Measurements from ENCODE around the gene TNKS1BP1.
"Not testable (repeated sequence)": the region's sequence is repeated elsewhere in the genome, so short reads cannot be mapped to it uniquely, and the experiment has no call there.

The TNKS1BP1 gene

DNA sequence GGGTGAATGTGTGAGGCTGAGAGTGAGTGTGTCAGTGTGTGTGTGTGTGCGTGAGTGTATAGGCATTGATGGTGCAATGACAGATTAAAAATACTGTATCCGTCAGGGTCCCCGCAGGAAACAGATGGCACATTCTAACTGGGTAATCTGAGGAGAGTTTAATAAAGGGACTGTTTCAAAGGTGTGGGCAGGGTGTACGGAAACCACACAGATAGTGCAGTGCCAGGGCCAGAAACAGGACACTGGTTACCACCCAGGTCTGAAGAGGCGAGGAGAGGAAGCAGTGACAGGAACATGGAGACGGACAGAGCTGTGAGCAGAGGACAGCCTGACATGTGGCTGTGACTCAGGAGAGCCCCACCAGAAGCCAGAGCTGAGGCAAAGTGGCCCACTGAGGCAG lies 29.9 kb upstream of the TNKS1BP1 start:
- DNase-seq = no peak

DNA sequence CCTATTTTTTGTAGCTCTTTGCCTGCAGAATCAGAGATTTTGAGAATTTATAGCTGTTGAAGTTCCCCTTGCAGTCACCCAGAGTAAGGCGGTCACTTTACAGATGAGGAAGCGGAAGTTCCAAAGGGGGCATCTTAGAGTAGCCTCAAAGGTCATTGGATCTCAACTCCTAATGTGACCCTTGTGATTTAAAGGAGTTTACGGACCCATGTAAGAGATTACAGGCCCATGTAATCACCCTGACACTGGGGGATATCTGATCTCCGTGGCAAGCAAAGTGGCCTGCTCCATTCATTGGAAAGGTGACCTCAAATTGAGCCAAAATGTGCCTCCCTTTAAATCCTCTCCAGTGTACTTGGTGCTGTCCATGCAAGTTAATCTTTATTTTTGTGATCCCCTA lies 29.1 kb upstream of the TNKS1BP1 start:
- DNase-seq = no peak

DNA sequence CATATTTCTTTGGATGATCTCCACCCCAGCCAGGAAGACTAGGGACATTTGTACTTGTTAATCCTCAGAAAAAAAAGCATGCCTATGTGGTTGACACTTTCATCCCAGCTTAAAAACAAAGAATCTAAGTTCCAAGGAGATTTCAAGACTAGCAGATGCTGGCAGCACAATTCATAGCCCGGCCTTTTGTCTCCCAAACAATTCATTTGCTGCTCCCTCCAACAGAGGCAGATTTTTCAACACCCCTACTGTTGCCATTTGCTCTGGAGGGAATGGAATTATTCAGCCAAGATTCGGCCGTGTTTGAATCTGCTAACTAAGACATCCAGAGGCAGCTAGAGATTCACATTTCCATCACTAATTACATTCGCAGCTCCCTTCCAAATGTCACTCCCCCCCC lies 28.7 kb upstream of the TNKS1BP1 start:
- no peak for DNase-seq

DNA sequence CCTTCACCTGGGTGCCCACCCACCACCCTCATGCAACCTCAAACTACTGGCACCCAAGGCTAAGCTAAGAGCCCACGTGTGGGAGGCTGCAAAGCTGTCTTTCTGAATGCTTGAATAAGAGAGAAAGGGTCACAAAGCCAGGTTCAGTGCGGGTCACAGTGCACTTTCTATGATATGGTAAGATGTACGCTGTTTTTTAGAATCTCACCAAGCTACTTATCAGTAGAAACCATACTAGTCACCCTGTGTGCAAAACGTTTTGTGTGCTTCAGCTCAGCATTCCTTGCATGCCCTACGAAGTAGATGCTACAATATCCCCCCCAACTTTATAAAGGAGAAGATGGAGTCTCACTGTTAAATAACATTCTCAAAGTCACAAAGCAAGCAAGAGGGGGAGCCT lies 28.3 kb upstream of the TNKS1BP1 start:
- no peak for DNase-seq

DNA sequence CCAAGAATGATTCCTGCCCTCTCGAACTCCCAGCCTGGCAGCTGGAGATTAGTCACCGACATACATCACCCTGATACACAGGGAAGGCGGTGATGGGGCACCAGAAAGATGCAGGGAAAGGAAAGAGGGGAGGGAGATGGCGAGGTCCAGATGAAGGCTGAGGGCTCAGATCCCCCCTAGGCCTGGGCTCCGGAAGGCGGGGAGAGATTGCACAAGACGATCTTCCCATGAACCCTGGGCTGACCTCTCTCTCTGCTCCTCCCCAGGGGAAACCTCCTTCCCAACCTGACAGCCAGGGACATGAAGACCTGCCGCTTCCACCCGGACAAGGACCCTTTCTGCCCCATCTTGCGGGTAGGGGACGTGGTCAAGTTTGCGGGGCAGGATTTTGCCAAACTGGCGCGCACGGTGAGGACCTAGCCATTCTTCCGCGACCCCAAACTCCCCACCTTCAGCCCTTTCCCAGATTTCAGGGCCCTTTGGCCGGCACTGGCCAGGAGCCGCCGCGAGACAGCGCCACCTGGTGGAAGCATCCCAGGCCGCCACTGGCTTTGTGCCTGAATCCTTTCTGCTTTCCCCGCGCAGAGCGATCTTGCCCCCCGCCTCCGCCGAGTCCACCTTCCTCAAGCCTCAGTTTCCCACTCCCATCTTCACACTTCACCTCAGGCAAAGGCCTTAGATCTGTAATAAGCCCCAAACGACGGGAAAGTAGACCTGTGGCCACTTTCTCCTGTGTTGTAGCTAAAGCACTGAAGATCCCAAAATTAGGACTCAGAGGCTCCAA lies 24.9 kb upstream of the TNKS1BP1 start:
- peak; percentile 74 for DNase-seq

DNA sequence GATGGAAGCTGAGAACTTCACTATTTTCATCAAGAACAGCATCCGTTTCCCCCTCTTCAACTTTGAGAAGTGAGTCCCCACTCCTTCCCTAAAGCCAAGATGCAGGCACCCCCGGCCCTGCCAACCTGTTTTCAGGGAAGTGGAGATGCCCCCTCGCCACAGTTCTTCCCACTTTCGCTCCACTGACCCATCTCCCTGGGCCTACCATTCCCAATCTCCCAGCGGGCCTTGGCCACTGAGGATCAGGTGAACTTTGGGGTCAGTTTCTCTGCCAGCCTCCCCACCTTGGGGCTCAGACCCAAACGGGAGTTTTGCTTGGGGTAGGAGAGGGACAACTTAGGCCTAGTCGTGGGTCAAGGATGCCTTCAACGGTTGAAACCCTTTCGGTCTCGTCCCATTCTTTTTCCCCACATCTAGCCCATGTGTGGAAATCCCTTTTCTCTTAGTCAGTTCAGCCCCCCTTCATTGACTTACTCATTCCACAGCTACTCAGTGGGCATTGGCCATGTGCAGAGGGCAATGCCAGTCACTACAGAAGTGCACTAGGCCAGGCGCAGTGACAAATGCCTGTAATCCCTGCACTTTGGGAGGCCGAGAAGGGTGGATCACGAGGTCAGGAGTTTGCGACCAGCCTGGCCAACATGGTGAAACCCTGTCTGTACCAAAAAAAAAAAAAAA lies 24.0 kb upstream of the TNKS1BP1 start:
- DNase-seq = no peak

DNA sequence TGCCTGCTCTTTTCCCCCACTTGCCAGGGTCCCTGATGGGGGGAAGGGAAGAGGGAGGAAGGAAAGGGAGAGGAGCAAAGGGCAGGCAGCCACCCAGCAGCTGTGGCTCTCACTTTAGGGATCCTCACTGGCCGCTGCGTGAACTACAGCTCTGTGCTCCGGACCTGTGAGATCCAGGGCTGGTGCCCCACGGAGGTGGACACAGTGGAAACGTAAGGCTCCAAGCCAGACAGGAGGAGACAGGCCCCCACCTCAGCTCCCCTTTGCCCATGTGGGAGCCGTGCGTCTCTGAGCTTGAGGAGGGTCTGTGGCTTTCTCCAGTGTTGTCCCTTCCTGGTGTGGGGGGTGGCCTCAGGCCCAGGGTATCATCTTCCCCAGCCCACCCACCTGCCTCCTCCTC lies 23.3 kb upstream of the TNKS1BP1 start:
- no peak for DNase-seq

DNA sequence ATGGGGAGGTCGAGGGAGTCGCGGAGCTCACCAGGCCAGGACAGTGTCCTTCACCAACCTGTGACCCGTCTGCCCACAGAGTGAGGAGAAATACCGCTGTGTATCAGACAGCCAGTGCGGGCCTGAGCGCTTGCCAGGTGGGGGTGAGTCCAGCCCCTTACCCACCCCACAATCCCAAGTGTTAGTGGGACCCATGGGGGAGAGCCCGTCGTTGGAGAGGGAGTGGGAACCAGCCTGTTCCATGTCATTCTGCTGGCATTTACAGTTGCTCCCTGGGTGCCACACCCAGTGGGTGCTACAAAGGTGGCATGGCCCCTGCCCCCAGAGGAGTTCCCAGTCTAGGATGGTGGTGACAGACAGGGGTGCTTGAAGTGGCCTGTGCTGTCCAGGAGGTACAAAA lies 22.6 kb upstream of the TNKS1BP1 start:
- DNase-seq = no peak

DNA sequence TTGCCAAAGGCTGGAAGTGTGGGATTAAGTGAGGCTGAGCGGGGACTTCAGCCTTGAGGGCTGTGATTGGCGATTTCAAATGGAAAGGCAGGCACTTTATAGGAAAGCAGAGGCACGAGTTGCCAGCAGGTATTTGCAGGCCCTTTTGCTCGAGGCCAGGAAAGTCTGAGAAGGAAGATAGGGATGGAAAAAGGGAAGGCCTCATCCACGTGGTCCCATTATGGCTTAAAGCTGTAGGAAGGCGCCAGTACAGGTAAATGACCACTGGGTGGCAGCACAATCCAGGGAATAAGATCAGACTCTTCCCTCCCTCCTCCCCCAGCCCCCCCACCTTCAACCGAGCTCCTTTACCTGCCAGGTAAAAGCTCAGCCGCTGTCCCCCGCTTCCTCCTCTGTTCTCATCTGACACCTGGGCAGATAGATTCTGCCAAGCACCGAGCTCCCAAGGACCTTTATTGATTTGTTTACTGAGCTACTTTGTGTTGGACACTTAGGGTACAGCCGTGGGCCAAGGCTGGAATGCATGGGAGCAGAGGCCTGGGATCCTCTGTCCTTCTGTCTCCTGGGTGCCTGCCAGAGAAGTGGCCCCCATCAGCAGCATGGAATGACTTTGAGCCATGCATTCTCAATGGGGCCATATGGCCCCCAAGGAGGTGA lies 20.9 kb upstream of the TNKS1BP1 start:
- peak; percentile 69 for DNase-seq

DNA sequence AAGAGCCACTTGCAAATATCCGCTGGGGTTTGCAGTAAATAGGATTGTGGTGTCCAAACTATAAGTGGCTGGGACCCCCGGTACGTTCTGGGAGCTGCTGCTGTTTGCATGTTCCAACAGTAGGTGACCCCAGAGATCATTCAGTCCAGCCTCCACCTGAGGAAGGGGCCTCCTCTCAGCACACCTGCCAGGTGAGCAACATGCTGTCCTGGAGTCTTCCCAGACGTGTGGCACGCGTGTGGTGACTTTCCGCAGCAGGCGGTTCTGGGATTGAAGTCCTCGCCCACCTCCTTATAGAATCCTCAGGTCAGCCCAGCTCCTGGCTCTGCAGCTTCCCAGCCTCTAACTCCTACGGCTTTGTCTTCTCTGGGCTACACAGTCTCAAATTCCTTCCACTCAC lies 20.1 kb upstream of the TNKS1BP1 start:
- DNase-seq = no peak

DNA sequence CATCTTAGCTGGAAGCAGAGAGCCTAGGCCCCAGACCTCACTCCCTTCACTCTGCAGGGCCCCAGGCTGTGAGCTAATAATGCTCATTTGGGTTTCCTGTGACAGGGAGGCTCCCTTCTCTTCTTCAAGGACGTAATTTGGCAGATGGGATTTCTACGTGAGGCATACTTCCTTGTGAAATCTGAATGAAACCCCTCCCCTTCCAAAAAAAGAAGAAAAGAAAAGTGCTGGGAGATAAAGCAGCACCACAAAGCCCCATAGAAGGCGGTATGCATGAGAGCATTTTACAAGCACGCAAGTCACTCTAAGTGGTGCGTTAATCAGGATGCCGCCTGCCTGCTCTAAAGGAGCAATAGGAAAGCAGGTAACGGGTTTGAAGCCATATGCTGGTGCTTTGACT lies 19.1 kb upstream of the TNKS1BP1 start:
- no peak for DNase-seq

DNA sequence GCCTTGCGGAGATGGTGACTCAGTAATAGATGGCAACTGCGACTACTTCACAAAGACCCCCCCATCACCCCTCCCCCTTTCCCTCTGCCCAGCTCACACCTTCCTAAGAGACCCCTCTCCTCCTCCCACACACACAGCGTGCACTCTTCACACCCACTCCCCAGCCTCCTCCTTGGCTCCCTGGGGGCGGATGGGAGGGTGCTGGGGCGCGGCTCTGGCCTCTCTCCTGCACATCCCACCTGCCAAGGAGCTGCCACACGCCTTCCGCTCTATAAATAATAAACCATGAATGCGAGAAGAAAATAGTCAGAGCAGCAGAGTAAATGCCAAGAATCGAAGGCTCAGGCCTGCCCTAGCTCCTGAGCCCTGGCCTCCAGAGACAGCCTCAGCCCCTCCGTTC lies 17.9 kb upstream of the TNKS1BP1 start:
- no peak for DNase-seq

DNA sequence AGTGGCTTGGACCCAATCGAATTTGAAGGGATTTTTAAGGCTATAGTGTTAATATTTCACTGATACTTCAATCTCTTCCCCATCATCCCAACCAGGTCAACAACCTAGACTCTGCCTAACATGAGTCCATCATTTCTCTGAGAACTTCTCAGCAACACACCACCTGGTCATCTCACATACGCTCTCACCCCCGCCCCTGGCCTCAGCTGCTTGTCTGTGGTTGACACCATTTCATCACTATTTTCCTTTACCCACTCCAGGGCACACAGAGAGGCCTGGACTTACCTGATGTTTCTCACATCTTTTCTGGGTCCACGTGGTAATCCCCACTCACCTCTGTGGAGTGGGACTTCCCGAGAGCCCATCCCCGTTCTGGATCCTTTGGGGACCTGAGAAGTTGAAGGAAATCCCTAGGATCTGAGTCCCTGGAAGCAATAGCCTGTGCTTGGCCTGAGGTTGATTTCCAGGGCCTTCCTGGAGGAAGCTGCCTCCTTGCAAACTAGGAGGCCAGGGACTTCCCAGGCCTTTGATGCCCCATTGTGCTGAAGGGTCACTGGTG lies 16.6 kb upstream of the TNKS1BP1 start:
- no peak for DNase-seq

DNA sequence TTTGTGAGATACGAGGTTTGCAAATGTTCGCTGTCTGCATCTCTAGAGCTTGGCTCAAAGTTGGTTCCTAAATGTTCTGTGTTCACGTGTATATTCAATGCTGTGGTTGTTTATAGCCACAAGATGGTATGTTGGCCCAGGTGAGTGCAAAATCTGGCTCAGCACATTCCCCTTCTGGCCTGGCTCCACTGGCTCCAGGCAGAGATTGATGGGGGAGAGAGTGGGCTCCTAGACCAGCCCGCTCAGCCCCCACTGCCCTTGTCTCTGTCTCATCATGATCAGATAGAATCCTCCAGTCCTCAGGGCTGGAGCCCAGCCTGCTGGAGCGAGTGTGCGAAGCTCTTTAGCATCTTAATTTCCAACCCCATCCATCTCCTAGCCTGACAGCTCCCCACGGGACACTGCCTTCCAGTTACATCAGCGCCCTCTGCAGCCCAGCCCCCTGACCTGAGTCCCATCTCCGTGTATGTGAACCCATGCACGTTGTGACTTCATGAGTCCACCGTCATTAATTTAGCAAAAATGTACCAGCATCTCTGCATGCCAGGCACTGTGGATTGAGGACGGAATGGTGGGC lies 15.4 kb upstream of the TNKS1BP1 start:
- DNase-seq = no peak

DNA sequence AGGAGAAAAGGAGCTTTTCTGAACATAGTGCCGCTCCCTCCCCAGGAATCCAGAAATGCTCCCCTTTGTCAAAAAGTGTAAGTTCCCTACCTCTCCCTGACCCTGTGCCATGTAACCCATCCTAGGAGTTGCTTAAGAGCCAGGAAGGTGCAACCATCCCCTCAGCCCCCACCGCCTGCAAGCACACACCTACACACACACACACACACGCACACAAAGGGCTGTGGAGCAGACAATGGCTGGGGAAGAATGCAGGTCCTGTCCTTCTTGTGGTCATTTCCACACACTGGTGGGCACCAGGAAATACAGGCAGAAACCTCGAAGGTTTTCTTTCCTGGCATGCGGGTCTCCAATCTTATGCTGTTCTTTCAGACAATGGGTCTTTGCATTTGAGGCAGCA lies 14.6 kb upstream of the TNKS1BP1 start:
- no peak for DNase-seq

DNA sequence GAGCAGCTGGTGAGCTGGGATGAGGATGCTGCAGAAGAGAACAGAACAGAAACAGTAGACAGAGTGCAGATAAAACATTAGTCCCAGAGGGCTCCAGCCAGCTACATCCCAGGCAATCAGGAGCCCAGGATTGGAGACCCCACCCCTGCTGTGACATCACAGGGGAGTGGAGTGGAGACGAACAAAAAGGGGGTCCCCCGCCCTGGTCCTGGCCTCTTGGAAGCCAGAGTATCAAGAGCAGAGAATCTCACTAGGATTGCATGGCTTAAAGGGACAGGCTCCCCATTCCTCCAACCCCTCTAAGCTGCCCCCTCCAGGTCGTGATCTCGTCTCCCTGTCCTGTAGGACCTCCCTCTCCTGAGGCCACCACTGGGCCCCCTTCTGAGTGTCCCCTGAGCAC lies 13.4 kb upstream of the TNKS1BP1 start, which contains the start of gene P2RX3:
Gene P2RX3, plus strand, starts transcription at position 211 of the 400 bp plus-strand sequence. CDS start 199 bp downstream, outside the sequence.
- DNase-seq = no peak

DNA sequence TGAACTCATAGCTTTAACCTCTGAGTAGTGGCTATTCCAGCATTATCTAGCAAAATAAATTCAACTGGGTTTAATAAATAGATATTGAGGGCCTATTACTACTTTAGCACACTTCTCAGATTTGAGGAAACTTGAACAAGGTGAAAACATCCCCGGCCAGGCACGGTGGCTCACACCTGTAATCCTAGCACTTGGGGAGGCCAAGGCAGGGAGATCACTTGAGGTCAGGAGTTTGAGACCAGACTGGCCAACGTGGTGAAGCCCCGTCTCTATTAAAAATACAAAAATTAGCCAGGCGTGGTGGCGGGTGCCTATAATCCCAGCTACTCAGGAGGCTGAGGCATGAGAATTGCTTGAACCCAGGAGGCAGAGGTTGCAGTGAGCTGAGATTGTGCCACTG lies 12.1 kb upstream of the TNKS1BP1 start:
- DNase-seq = not testable (repeated sequence)

DNA sequence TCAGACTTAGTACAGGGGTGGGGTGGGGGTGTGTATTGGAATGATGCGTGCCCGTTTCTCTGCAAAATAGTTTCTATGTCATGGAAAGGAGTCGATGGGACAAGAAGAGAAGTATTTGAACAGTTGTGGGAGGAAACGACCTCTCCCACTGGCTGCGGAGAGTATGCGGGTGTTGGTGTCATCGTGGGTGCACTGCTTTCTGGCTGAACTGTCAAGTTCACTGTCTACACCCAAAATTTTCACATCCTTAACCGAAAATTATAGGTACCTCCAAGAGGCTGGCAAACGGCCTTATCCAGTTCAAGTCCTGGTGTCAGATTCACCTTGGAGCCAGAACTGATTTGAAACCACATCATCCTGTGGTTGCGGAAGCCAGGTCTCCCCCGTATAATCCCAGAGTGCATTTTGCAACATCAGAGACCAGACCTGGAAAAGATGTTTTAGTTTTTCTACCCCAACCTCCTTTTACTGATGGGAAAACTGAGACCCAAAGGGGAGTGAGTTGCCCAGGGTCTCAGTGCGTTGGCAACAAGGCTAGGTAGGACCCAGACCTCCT lies 11.4 kb upstream of the TNKS1BP1 start:
- DNase-seq = no peak

DNA sequence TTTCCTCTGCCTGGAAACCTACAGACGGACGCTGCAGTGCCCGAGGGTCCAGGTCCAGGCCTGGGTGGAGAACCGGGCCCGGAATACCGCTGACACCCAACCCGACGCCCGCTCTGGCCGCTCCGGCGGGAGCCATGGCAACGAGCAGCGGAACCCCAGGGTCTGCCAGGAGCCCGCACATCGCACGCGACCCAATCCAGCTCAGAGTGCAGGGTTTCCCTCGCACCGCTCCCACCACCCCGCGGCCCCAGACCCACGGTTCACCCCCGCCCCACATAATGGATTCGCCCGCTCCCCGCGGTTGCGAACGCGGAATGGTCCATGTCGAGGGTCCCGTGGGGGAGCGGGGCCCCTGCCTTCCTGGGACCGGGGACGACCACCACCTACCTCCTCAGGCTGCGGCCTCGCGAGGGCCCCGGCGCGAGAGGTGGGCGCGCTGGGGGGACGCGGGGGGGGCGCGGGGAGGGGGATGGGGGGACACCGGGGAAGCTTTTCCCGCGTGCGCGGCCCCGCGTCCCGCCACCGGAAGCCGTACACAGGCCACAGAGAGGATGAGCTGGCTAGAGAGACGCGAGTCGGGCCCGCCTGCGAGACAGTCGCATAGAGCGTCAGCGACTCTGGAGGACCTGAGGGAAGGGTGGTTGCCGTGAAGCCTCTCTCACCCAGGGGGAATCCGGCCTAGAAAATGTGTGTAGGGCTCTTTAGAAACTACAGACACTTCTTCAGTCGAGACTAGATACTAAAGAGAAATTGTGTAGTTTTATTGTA lies 10.8 kb upstream of the TNKS1BP1 start, which contains the start of gene SSRP1:
Gene SSRP1, minus strand, starts transcription at position 550 of the 768 bp plus-strand sequence. CDS start 771 bp downstream, outside the sequence.
- peak; percentile 80 for DNase-seq

DNA sequence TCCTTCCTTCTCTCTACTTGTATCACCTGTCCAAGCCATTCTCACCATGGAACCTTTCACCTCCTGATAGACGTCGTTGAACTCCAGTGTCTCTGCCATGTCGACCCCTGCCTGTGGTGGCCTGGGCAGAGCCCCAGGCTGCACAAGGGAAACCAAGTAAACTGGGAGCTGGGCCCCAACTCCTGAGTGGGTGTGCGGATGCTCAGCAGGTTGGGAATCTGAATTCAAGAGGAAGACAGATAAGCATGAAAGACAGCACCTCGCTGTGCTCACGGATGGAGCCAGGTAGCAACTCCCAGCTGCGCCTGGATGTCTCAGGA lies 10.2 kb upstream of the TNKS1BP1 start:
- DNase-seq = no peak

DNA sequence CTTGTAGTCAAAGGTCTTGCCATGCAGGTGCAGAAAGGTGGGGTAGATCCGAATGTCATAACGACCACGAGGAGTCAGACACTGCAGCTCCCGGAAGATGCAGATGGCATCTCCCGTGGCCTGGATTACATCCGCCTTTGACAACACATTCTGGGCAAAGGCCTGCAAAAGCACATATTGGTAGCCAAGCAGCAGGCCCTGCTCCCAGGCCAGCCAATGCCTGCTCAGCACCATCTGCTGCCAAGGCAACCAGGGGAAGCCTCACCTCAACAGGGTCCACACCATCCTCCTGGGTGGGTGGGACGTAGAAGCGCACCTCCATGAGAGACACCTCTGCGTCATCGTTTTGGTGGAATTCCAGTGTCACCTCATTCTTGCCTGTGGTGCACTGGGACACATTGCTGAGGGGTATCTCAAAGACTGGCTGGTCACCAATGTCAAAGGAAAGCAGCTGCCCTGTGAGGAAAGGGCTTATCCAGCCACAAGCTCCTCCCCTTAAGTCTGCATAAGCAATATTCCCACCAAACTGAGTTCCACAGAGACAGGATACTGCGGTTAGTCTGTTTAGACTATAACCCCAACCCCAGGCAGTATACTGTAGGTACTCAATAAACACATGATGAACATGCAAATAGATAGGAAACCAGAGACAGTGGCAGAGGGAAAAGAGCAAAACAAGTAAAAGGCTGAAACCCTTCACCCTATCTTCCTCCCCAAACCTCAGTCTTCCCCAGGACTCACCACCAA lies 8.1 kb upstream of the TNKS1BP1 start:
- DNase-seq = no peak

Data from activated CD4-positive, CD25-positive, alpha-beta regulatory T cell treated with anti-CD3 and anti-CD28 coated beads, Interleukin-2, amount 50 U/mL, for 72 hours (primary cell).